GM08714 (cell line): Measurements from ENCODE around the gene FBXO11.
"Not testable (repeated sequence)": the region's sequence is repeated elsewhere in the genome, so short reads cannot be mapped to it uniquely, and the experiment has no call there.

Source experiments
- H3K4me3 ChIP-seq: fragments of 200-500 bp; sonication (Bioruptor generic); 2 replicates; pipeline ENCODE4 v1.5.1; 2014; ENCODE audit warnings: mild to moderate bottlenecking, low read length, inconsistent platforms
- ZNF274 ChIP-seq: IDR thresholded peaks from 2 replicates; pipeline ENCODE4 v1.6.1; 2012; ENCODE audit warnings: mild to moderate bottlenecking, low read depth, low read length

The FBXO11 gene

GRCh38 chr2:47890711-47891368 lies 15.5 kb downstream of the FBXO11 start:
- TF ChIP-seq ZNF274: no peak
- no peak overlapping the region for H3K4me3 ChIP-seq

- no peak for TF ChIP-seq ZNF274
- no peak overlapping the region for H3K4me3 ChIP-seq
These were observed 17.6 kb downstream of the FBXO11 start for GRCh38 chr2:47888581-47889280.

GRCh38 chr2:47876912-47877311 lies 29.4 kb downstream of the FBXO11 start:
- no peak overlapping the region for H3K4me3 ChIP-seq
- no peak for TF ChIP-seq ZNF274

GRCh38 chr2:47872941-47873340 lies 33.4 kb downstream of the FBXO11 start:
- TF ChIP-seq ZNF274: no peak
- H3K4me3 ChIP-seq: no peak overlapping the region

GRCh38 chr2:47870641-47871540 lies 35.4 kb downstream of the FBXO11 start:
- H3K4me3 ChIP-seq: no peak overlapping the region
- TF ChIP-seq ZNF274: no peak

- no peak for TF ChIP-seq ZNF274
- no peak overlapping the region for H3K4me3 ChIP-seq
These were observed 36.3 kb downstream of the FBXO11 start for GRCh38 chr2:47869859-47870595.

GRCh38 chr2:47868611-47869352 lies 37.5 kb downstream of the FBXO11 start:
- no peak for TF ChIP-seq ZNF274
- H3K4me3 ChIP-seq: no peak overlapping the region

- H3K4me3 ChIP-seq: no peak overlapping the region
- no peak for TF ChIP-seq ZNF274
These were observed 39.1 kb downstream of the FBXO11 start for GRCh38 chr2:47867205-47867604.

- TF ChIP-seq ZNF274: no peak
- H3K4me3 ChIP-seq: no peak overlapping the region
These were observed 41.7 kb downstream of the FBXO11 start for GRCh38 chr2:47864566-47864965.

- TF ChIP-seq ZNF274: no peak
- H3K4me3 ChIP-seq: no peak overlapping the region
These were observed 43.3 kb downstream of the FBXO11 start for GRCh38 chr2:47862949-47863348.

- not testable (repeated sequence) for H3K4me3 ChIP-seq
These were observed 53.1 kb downstream of the FBXO11 start for GRCh38 chr2:47853067-47853777.

GRCh38 chr2:47850198-47850597 lies 56.1 kb downstream of the FBXO11 start:
- no peak overlapping the region for H3K4me3 ChIP-seq
- no peak for TF ChIP-seq ZNF274

- no peak overlapping the region for H3K4me3 ChIP-seq
- TF ChIP-seq ZNF274: no peak
These were observed 56.9 kb downstream of the FBXO11 start for GRCh38 chr2:47849368-47849767.

GRCh38 chr2:47844162-47844561 lies 62.1 kb downstream of the FBXO11 start:
- TF ChIP-seq ZNF274: no peak
- no peak overlapping the region for H3K4me3 ChIP-seq
